PC-3 (cell line): ENCODE measurements around the gene IL17RA. TPM values are rescaled to one million over a fixed set of nuclear protein-coding genes. Genes with fewer than 3 reads are reported as not detected.

Experiments
- ATAC-seq: fragments of 200-7000 bp; cut with Tn5 transposase; 2 replicates; pipeline ENCODE4 v1.9.1; 2020; ENCODE audit warnings: mild to moderate bottlenecking, moderate library complexity
- BruUV-seq: library from RNA; stranded (reverse); fragments of 400-500 nt; replicated peaks from 2 replicates; lab custom pipeline; 2021; lab: Mats Ljungman, UMichigan
- CTCF ChIA-PET: fragments of 300-600 bp; sonication (Branson Sonifier 250); formaldehyde crosslinking; loops from one replicate; lab custom pipeline; 2022; ENCODE audit warnings: antibody characterized with exemption; lab: Charles Lee
- POLR2A ChIA-PET: fragments of 300-600 bp; sonication (Branson Sonifier 250); formaldehyde crosslinking; loops from one replicate; lab custom pipeline; 2022; ENCODE audit warnings: antibody characterized with exemption; ENCODE audit not compliant: unreplicated experiment; lab: Charles Lee
- DNase-seq: peaks from one replicate; pipeline ENCODE4 v3.0.0-alpha.2; 2015
- H2AFZ ChIP-seq: fragments of 300-600 bp; sonication (generic); 2 replicates; pipeline ENCODE4 v1.6.0; 2016; ENCODE audit warnings: antibody characterized with exemption, low read length
- H3F3A ChIP-seq: fragments of 300-600 bp; sonication (generic); one replicate; pipeline ENCODE4 v1.6.0; 2017; ENCODE audit warnings: antibody characterized with exemption, low read length, control low read depth, mild to moderate bottlenecking; ENCODE audit not compliant: unreplicated experiment
- H3K27ac ChIP-seq: fragments of 300-600 bp; sonication (generic); 2 replicates; pipeline ENCODE4 v1.5.1; 2016; ENCODE audit warnings: mild to moderate bottlenecking, low read length
- H3K27me3 ChIP-seq: fragments of 300-600 bp; sonication (generic); 2 replicates; pipeline ENCODE4 v1.6.1; 2016; ENCODE audit warnings: low read length, mixed read lengths
- H3K36me3 ChIP-seq: fragments of 300-600 bp; sonication (generic); 2 replicates; pipeline ENCODE4 v1.6.1; 2016; ENCODE audit warnings: low read depth, mixed run types, low read length, mixed read lengths
- H3K4me1 ChIP-seq: fragments of 300-600 bp; sonication (generic); 2 replicates; pipeline ENCODE4 v1.5.1; 2016; ENCODE audit warnings: low read length; ENCODE audit not compliant: insufficient read depth
- H3K4me2 ChIP-seq: fragments of 300-600 bp; sonication (generic); 2 replicates; pipeline ENCODE4 v1.6.0; 2016; ENCODE audit warnings: low read length
- H3K4me3 ChIP-seq: fragments of 300-600 bp; sonication (generic); 2 replicates; pipeline ENCODE4 v1.5.1; 2016; ENCODE audit warnings: mild to moderate bottlenecking, low read length, mixed read lengths
- H3K79me2 ChIP-seq: fragments of 300-600 bp; sonication (generic); 2 replicates; pipeline ENCODE4 v1.6.1; 2017; ENCODE audit warnings: low read length, mixed read lengths
- H3K9ac ChIP-seq: fragments of 300-600 bp; sonication (generic); 2 replicates; pipeline ENCODE4 v1.6.0; 2016; ENCODE audit warnings: mild to moderate bottlenecking, low read length
- H3K9me2 ChIP-seq: fragments of 300-600 bp; sonication (generic); replicated peaks from 2 replicates; pipeline ENCODE4 v1.6.1; 2016; ENCODE audit warnings: mixed run types, low read length, mixed read lengths
- H3K9me3 ChIP-seq: fragments of 300-600 bp; sonication (generic); 2 replicates; pipeline ENCODE4 v1.6.1; 2016; ENCODE audit warnings: low read length, mixed read lengths
- H4K20me1 ChIP-seq: fragments of 300-600 bp; sonication (generic); 2 replicates; pipeline ENCODE4 v1.6.1; 2016; ENCODE audit warnings: low read length, mixed read lengths
- CTCF ChIP-seq: fragments of 300-600 bp; sonication (generic); conservative IDR thresholded peaks from 2 replicates; pipeline ENCODE4 v1.5.1; 2017; ENCODE audit warnings: antibody characterized with exemption, low read depth, mild to moderate bottlenecking, low read length
- EZH2 ChIP-seq: fragments of 300-600 bp; sonication (generic); IDR thresholded peaks from one replicate; pipeline ENCODE4 v1.6.1; 2017; ENCODE audit warnings: antibody characterized with exemption, mild to moderate bottlenecking, low read length; ENCODE audit not compliant: unreplicated experiment
- EZH2phosphoT487 ChIP-seq: fragments of 300-600 bp; sonication (generic); IDR thresholded peaks from 2 replicates; pipeline ENCODE4 v1.6.1; 2018; ENCODE audit warnings: mild to moderate bottlenecking, antibody characterized with exemption, low read length, borderline replicate concordance
- intact Hi-C: fragments of 100-400 bp; cut with micrococcal nuclease; formaldehyde crosslinking; loops from 2 replicates; pipeline ENCODE4 v1.9.0; 2023
- total RNA-seq: library from RNA; depleted of rRNA; stranded (reverse); fragments of >200 nt; gene quantifications from 2 replicates; pipeline ENCODE4 v1.2.3, GENCODE V29; 2014

The IL17RA gene
- total RNA-seq, 1 experiment from 2014 or later = 5.9 TPM

GRCh38 chr22:17079572-17079971 lies 5.2 kb upstream of the IL17RA start:
- H2AFZ ChIP-seq = no peak overlapping the region
- H4K20me1 ChIP-seq = no peaks in the 10 kb centered on the region
- no peak overlapping the region for H3K9ac ChIP-seq
- no peaks in the 10 kb centered on the region for H3K27me3 ChIP-seq
- no peak for ATAC-seq
- no peak overlapping the region for H3K27ac ChIP-seq
- peaks cover 4% of the 10 kb centered on the region; the same call in 1 of the 2 replicates for H3K4me1 ChIP-seq
- no peaks in the 10 kb centered on the region for H3K79me2 ChIP-seq
- H3K4me3 ChIP-seq = no peak overlapping the region
- H3K9me2 ChIP-seq = no peaks in the 10 kb centered on the region
- CTCF ChIA-PET = no interaction called here
- H3K36me3 ChIP-seq = no peaks in the 10 kb centered on the region
- no peaks in the 10 kb centered on the region for H3F3A ChIP-seq
- no TSS peak for BruUV-seq
- POLR2A ChIA-PET = no interaction called here
- DNase-seq = no peak
- H3K9me3 ChIP-seq = no peaks in the 10 kb centered on the region
- H3K4me2 ChIP-seq = no peak overlapping the region
- intact Hi-C loops = no loop called here
- no peak for TF ChIP-seq EZH2phosphoT487
- no peak for TF ChIP-seq CTCF
- TF ChIP-seq EZH2 = no peak

- H3K79me2 ChIP-seq = peaks cover 26% of the 10 kb centered on the region
- no peaks in the 10 kb centered on the region for H3F3A ChIP-seq
- intact Hi-C loops = no loop called here
- H3K27ac ChIP-seq = no peak overlapping the region
- no peak overlapping the region for H3K4me3 ChIP-seq
- H3K9me3 ChIP-seq = no peaks in the 10 kb centered on the region
- DNase-seq = no peak
- BruUV-seq = no TSS peak
- no peak overlapping the region for H3K4me2 ChIP-seq
- CTCF ChIA-PET = no interaction called here
- POLR2A ChIA-PET = no interaction called here
- no peak overlapping the region for H2AFZ ChIP-seq
- no peak for ATAC-seq
- TF ChIP-seq CTCF (no peak), EZH2phosphoT487 (no peak), EZH2 (no peak)
- H4K20me1 ChIP-seq = no peaks in the 10 kb centered on the region
- no peaks in the 10 kb centered on the region for H3K36me3 ChIP-seq
- H3K9ac ChIP-seq = no peak overlapping the region
- no peaks in the 10 kb centered on the region for H3K27me3 ChIP-seq
- H3K9me2 ChIP-seq = no peaks in the 10 kb centered on the region
- H3K4me1 ChIP-seq = peaks cover 11% of the 10 kb centered on the region; the same call in 1 of the 2 replicates
Measured at GRCh38 chr22:17083255-17083654, 1.5 kb upstream of the IL17RA start.

- Histone ChIP-seq H3K9me3 (no peaks in the 10 kb centered on the region), H3K4me1 (peaks cover 11% of the 10 kb centered on the region; the same call in 1 of the 2 replicates), H3K36me3 (no peaks in the 10 kb centered on the region), H3K4me2 (peak overlapping the region; percentile 90), H3K4me3 (peak overlapping the region; percentile 85; the same call in 1 of the 2 replicates), H3F3A (no peaks in the 10 kb centered on the region), H3K79me2 (peaks cover 26% of the 10 kb centered on the region), H3K9ac (peak overlapping the region; percentile 76), H4K20me1 (no peaks in the 10 kb centered on the region), H3K27ac (no peak overlapping the region), H2AFZ (peak overlapping the region; percentile 89; the same call in 1 of the 2 replicates), H3K9me2 (no peaks in the 10 kb centered on the region), H3K27me3 (no peaks in the 10 kb centered on the region)
- ChIA-PET CTCF (no interaction called here), POLR2A (no interaction called here)
- intact Hi-C loops = loop anchor here (1.0 to 2.0 kb wide), 2 partner anchors 28 to 87 kb away; no protein-coding TSS in a partner anchor
- TF ChIP-seq CTCF (no peak), EZH2phosphoT487 (no peak), EZH2 (no peak)
- DNase-seq (no peak), ATAC-seq (no peak)
- BruUV-seq = TSS peak; percentile 31
Measured at GRCh38 chr22:17083811-17084441, 874 bp upstream of the IL17RA start.
